Mucosa of descending colon (tissue), 3 donors: ENCODE results near the gene SCIN. TPM values are rescaled to one million over a fixed set of nuclear protein-coding genes. Genes with fewer than 3 reads are reported as not detected.

Experiments
- ATAC-seq: fragments of 200-7000 bp; cut with Tn5 transposase; one replicate; pipeline ENCODE4 v1.9.1; 2020; ENCODE audit warnings: mild to moderate bottlenecking, moderate library complexity
- DNase-seq, 3 donors: peaks; one replicate each; pipeline ENCODE4 v3.0.0-alpha.2; 2020
- H3K36me3 ChIP-seq: fragments of 200-600 bp; one replicate; pipeline ENCODE4 v1.8.0; 2021; ENCODE audit warnings: low read depth, mild to moderate bottlenecking
- H3K4me1 ChIP-seq: fragments of 200-600 bp; one replicate; pipeline ENCODE4 v1.8.0; 2021; ENCODE audit warnings: low read depth, mild to moderate bottlenecking
- H3K4me3 ChIP-seq: fragments of 200-600 bp; one replicate; pipeline ENCODE4 v1.8.0; 2021; ENCODE audit warnings: mild to moderate bottlenecking
- H3K9me3 ChIP-seq: fragments of 200-600 bp; one replicate; pipeline ENCODE4 v1.8.0; 2021; ENCODE audit warnings: mild to moderate bottlenecking
- CTCF ChIP-seq: fragments of 200-600 bp; IDR thresholded peaks from one replicate; pipeline ENCODE4 v1.8.0; 2022; ENCODE audit warnings: antibody characterized with exemption, mild to moderate bottlenecking
- intact Hi-C, 2 donors: fragments of 100-400 bp; cut with DNase I in 1 of 2; cut with micrococcal nuclease in 1 of 2; formaldehyde crosslinking; loops; one replicate each; pipeline versions ENCODE4 v1.11.0 to v1.11.1; 2022; cut with DNase I, micrococcal nuclease
- total RNA-seq, 3 donors: library from RNA; stranded (reverse); fragmentation: NEBNext Ultra II Directional in 2 of 3; extraction: Animal tissue kit (Norgen Biotek cat#: 25700) in 2 of 3; gene quantifications; one replicate each; pipeline versions ENCODE4 v1.2.1 to v1.2.4, GENCODE V29; 2021 to 2023
- donor health status: DM: no; HTN: no; CAD: no; lungs with moderate emphysema.
- donor health status: DM: no; HTN: no; CAD: no.
- donor health status: DM: no; HTN: yes; CAD: no.

Gene SCIN
- total RNA-seq, 3 donors from 2014 or later, result 25.1 to 86.6 (median 77.1) TPM

DNA sequence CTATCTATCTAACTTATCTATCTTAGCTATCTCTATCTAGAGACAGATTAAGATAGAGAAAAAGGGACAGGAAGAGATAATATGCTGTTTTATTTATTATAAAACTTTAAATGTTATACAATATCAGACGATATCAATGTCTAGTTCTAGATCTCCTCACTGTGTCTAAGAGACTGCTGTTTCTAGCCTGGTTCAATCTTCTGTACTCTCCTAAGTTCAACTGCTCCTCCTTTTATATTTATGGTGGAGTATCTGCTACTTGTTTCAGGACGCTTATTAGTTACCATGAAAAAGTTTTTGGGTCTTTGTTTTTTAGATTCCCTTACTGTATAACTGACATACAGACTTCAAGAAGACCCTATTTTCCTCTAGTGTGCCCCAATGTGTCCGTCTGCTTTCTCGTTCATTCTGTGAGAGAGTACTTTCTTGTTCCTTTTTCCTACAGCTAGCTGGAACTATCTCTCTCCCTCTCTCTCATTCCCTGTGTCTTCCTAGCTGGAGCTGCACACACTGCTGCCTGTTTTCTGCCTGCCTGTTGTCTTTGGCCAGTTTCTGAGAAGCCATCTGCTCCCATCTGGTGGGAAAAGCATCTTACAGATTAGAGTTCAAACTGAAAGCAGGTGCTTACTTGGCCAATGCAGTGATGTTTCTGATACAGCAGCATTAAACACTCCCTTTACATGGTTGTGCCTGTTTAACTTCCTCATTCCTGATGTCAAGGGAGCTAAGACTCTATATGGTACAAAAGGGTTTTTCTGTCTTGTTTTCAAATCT, 67.5 kb downstream of the SCIN start:
- intact Hi-C loops, result loop anchor here in 1 of 2 donors (10.0 kb wide), 1 partner anchor 627 kb away; no protein-coding TSS in a partner anchor
- Histone ChIP-seq H3K4me1 (no peaks in the 10 kb centered on the region), H3K36me3 (no peaks in the 10 kb centered on the region), H3K4me3 (no peak overlapping the region), H3K9me3 (no peaks in the 10 kb centered on the region)
- no peak for TF ChIP-seq CTCF
- ATAC-seq (peak; percentile 74), DNase-seq (peak in 1 of 3 donors; percentile 7)

GRCh38 chr7:12638851-12639456, 68.4 kb downstream of the SCIN start:
- intact Hi-C loops, result loop anchor here in 1 of 2 donors (10.0 kb wide), 1 partner anchor 626 kb away; no protein-coding TSS in a partner anchor
- ATAC-seq (peak; percentile 50), DNase-seq (no peak)

GRCh38 chr7:12640299-12641096, 70.0 kb downstream of the SCIN start:
- no peak for DNase-seq
- H3K4me3 ChIP-seq, result no peak overlapping the region
- no peak for TF ChIP-seq CTCF
- no peak for ATAC-seq
- H3K36me3 ChIP-seq, result no peaks in the 10 kb centered on the region
- H3K9me3 ChIP-seq, result no peaks in the 10 kb centered on the region
- no peaks in the 10 kb centered on the region for H3K4me1 ChIP-seq
- intact Hi-C loops, result no loop called here

More at GRCh38 chr7:12638851-12639456, 68.4 kb downstream of the SCIN start:
- Histone ChIP-seq H3K36me3 (no peaks in the 10 kb centered on the region), H3K4me3 (no peak overlapping the region), H3K4me1 (no peaks in the 10 kb centered on the region), H3K9me3 (no peaks in the 10 kb centered on the region)
- peak; percentile 33 for TF ChIP-seq CTCF

GRCh38 chr7:12641196-12641595, 70.7 kb downstream of the SCIN start:
- Histone ChIP-seq H3K4me3 (no peak overlapping the region), H3K36me3 (no peaks in the 10 kb centered on the region), H3K9me3 (no peaks in the 10 kb centered on the region), H3K4me1 (no peaks in the 10 kb centered on the region)
- no peak for DNase-seq
- no peak for TF ChIP-seq CTCF
- intact Hi-C loops, result no loop called here
- no peak for ATAC-seq

GRCh38 chr7:12642508-12642907, 72.0 kb downstream of the SCIN start:
- no peaks in the 10 kb centered on the region for H3K36me3 ChIP-seq
- ATAC-seq (no peak), DNase-seq (no peak)
- no peak overlapping the region for H3K4me3 ChIP-seq
- no peaks in the 10 kb centered on the region for H3K4me1 ChIP-seq
- no peak for TF ChIP-seq CTCF
- H3K9me3 ChIP-seq, result no peaks in the 10 kb centered on the region
- intact Hi-C loops, result no loop called here
